Measurements from ENCODE around the gene PTPN12.

The PTPN12 gene

GRCh38 chr7:77667459-77668086, 130.5 kb downstream of the PTPN12 start:
- peak overlapping the region; percentile 98 for H3K27ac Mint-ChIP-seq
- H3K4me1 Mint-ChIP-seq: peaks cover 30% of the 10 kb centered on the region
- no peaks in the 10 kb centered on the region for H3K27me3 Mint-ChIP-seq (ENCODE audit: low read depth, poor library complexity)
- no peak overlapping the region for H3K4me3 Mint-ChIP-seq
- no peak for DNase-seq
- TF ChIP-seq, protein P1, sequence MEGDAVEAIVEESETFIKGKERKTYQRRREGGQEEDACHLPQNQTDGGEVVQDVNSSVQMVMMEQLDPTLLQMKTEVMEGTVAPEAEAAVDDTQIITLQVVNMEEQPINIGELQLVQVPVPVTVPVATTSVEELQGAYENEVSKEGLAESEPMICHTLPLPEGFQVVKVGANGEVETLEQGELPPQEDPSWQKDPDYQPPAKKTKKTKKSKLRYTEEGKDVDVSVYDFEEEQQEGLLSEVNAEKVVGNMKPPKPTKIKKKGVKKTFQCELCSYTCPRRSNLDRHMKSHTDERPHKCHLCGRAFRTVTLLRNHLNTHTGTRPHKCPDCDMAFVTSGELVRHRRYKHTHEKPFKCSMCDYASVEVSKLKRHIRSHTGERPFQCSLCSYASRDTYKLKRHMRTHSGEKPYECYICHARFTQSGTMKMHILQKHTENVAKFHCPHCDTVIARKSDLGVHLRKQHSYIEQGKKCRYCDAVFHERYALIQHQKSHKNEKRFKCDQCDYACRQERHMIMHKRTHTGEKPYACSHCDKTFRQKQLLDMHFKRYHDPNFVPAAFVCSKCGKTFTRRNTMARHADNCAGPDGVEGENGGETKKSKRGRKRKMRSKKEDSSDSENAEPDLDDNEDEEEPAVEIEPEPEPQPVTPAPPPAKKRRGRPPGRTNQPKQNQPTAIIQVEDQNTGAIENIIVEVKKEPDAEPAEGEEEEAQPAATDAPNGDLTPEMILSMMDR (IDR thresholded peaks at IDR 0.05): no peak
- H3K36me3 Mint-ChIP-seq (ENCODE audit: low read depth): peaks cover 15% of the 10 kb centered on the region
- H3K9me3 Mint-ChIP-seq: no peaks in the 10 kb centered on the region

DNA sequence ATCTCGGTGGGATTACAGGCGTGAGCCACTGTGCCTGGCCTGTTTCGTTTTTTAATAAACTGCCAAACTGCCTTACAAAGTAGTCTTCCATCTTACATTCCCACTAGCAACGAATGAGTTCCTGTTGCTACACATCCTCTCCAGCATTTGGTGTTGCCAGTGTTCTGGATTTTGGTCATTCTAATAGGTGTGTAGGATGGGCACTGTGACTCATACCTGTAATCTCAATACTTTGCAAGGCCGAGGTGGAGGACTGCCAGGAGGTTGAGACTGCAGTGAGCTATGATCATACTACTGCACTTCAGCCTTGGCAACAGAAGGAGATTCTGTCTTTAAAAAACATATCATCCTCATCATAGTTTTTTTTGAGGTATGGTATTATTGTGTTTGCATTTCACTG, 137.8 kb downstream of the PTPN12 start:
- peak overlapping the region; percentile 56 for H3K27ac Mint-ChIP-seq
- H3K4me3 Mint-ChIP-seq: no peak overlapping the region
- TF ChIP-seq, protein P1 (IDR thresholded peaks at IDR 0.05): no peak
- DNase-seq: no peak
- peaks cover 23% of the 10 kb centered on the region for H3K36me3 Mint-ChIP-seq (ENCODE audit: low read depth)
- no peaks in the 10 kb centered on the region for H3K27me3 Mint-ChIP-seq (ENCODE audit: low read depth, poor library complexity)
- no peaks in the 10 kb centered on the region for H3K9me3 Mint-ChIP-seq
- no peaks in the 10 kb centered on the region for H3K4me1 Mint-ChIP-seq

GRCh38 chr7:77679608-77680007, 142.5 kb downstream of the PTPN12 start:
- TF ChIP-seq, protein P1 (IDR thresholded peaks at IDR 0.05): no peak
- Mint-ChIP-seq H3K27me3 (ENCODE audit: low read depth, poor library complexity) (no peaks in the 10 kb centered on the region), H3K4me1 (peaks cover 9% of the 10 kb centered on the region), H3K4me3 (no peak overlapping the region), H3K27ac (no peak overlapping the region), H3K36me3 (ENCODE audit: low read depth) (peaks cover 54% of the 10 kb centered on the region), H3K9me3 (no peaks in the 10 kb centered on the region)
- DNase-seq: no peak

DNA sequence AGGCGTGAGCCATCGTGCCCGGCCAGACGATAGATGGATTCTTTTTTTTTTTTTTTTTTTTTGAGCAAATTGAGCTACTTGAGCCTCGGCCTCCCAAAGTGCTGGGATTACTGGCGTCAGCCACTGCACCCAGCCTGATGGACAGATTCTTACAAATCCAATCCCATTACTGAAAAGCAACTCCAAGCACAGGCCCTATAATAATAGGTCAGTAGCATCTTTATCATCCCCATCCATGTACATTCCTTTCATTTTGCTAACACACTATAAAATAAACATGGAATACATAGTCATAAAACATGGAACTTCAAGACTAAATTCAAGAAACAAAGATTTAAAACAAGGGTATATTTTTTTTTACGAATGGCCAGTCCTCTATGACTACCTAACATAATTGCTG, 143.2 kb downstream of the PTPN12 start:
- peaks cover 15% of the 10 kb centered on the region for H3K4me1 Mint-ChIP-seq
- H3K27ac Mint-ChIP-seq: no peak overlapping the region
- H3K4me3 Mint-ChIP-seq: no peak overlapping the region
- H3K36me3 Mint-ChIP-seq (ENCODE audit: low read depth): peaks cover 54% of the 10 kb centered on the region
- no peaks in the 10 kb centered on the region for H3K27me3 Mint-ChIP-seq (ENCODE audit: low read depth, poor library complexity)
- TF ChIP-seq, protein P1 (IDR thresholded peaks at IDR 0.05): no peak
- no peak for DNase-seq
- H3K9me3 Mint-ChIP-seq: no peaks in the 10 kb centered on the region

DNA sequence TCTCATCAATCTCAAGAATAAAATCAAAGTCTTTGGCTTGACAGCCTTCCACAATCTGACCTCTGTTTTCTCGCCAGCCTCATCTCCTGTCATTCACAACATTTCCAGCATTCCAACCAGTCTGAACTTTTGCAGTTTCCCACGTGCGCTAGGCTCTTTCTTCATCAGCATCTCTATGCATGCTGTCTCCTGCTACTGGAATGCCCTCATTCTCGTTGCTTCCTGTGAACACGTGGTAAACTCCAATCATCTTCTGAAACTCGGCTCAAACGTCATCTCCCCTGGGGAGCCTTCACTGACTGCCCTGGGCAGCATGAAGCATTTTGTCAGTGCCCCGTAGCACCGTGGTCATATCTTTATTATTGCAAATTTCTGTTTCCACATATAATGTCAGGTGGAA, 146.9 kb downstream of the PTPN12 start:
- TF ChIP-seq, protein P1 (IDR thresholded peaks at IDR 0.05): no peak
- Mint-ChIP-seq H3K27ac (peak overlapping the region; percentile 3), H3K36me3 (ENCODE audit: low read depth) (peaks cover 63% of the 10 kb centered on the region), H3K9me3 (no peaks in the 10 kb centered on the region), H3K27me3 (ENCODE audit: low read depth, poor library complexity) (no peaks in the 10 kb centered on the region), H3K4me3 (no peak overlapping the region), H3K4me1 (peaks cover 33% of the 10 kb centered on the region)
- peak; percentile 19 for DNase-seq

DNA sequence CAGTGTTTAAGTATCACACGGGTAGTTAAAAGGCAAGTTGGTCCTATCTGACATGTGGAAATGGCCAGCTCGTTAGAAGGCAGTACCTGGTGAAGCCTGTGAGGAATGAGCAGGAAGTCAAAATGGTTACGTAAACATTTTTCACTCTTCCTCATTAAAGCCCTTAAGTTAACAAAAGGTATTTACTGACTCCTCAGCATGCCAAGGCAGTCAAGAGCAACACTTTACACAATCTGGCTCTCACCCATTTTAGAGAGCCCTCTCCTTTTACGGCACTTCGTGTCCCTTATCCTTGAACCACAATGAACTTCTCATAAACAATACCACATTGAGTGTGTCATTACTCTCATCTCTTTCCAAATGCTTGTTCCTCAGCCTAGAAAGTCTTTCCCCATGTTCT, 148.1 kb downstream of the PTPN12 start:
- H3K36me3 Mint-ChIP-seq (ENCODE audit: low read depth): peaks cover 67% of the 10 kb centered on the region
- no peak overlapping the region for H3K4me3 Mint-ChIP-seq
- peaks cover 33% of the 10 kb centered on the region for H3K4me1 Mint-ChIP-seq
- peak overlapping the region; percentile 34 for H3K27ac Mint-ChIP-seq
- TF ChIP-seq, protein P1 (IDR thresholded peaks at IDR 0.05): no peak
- no peaks in the 10 kb centered on the region for H3K27me3 Mint-ChIP-seq (ENCODE audit: low read depth, poor library complexity)
- DNase-seq: no peak
- H3K9me3 Mint-ChIP-seq: no peaks in the 10 kb centered on the region
